ENCODE measurements around the gene PLA2G2C.

GRCh38 chr1:20184997-20185833 is 1.1 kb downstream of the PLA2G2C start:
- TF ChIP-seq ZNF274 (IDR thresholded peaks at IDR 0.05; ENCODE audit: borderline replicate concordance, extremely low read depth, low read length) (no peak), CTCF (IDR thresholded peaks at IDR 0.05; ENCODE audit: control extremely low read depth in 1 of 3, insufficient read depth in 1 of 3, low read depth in 1 of 3, low read length in 3 of 3) (no peak), EZH2 (IDR thresholded peaks at IDR 0.05; ENCODE audit: low read depth, low read length, severe bottlenecking) (peak; percentile 7), JUND (IDR thresholded peaks at IDR 0.05; ENCODE audit: low read length) (no peak), EGR1 (IDR thresholded peaks at IDR 0.05; ENCODE audit: borderline replicate concordance, low read depth, low read length) (no peak), SP1 (IDR thresholded peaks at IDR 0.05; ENCODE audit: low read depth, low read length) (no peak), MAX (IDR thresholded peaks at IDR 0.05) (no peak), BRCA1 (IDR thresholded peaks at IDR 0.05; ENCODE audit: low read depth, low read length) (no peak), CEBPB (IDR thresholded peaks at IDR 0.05; ENCODE audit: low read depth, low read length) (no peak), HDAC6 (IDR thresholded peaks at IDR 0.05; ENCODE audit: low read depth, low read length) (no peak), EP300 (IDR thresholded peaks at IDR 0.05; ENCODE audit: borderline replicate concordance in 1 of 2, low read depth in 2 of 2, low read length in 2 of 2) (no peak), GTF2F1 (IDR thresholded peaks at IDR 0.05; ENCODE audit: borderline replicate concordance, low read depth, low read length) (no peak)

Measured in H1 (cell line).